GM21723 (cell line): ENCODE measurements around the gene OR6K2.

Experiments used
- ATAC-seq: cut with Tn5 transposase; IDR thresholded peaks from one replicate; pipeline ENCODE4 v1.9.1; 2021; ENCODE audit warnings: mild to moderate bottlenecking, moderate library complexity; ENCODE audit not compliant: unreplicated experiment

The OR6K2 gene

GRCh38 chr1:158686111-158687009 lies 14.1 kb downstream of the OR6K2 start, which contains the start of gene SPTA1:
Gene SPTA1, minus strand, starts transcription at chr1:158686715. Its CDS starts 198 bp downstream, at chr1:158686517.
- ATAC-seq = no peak

DNA sequence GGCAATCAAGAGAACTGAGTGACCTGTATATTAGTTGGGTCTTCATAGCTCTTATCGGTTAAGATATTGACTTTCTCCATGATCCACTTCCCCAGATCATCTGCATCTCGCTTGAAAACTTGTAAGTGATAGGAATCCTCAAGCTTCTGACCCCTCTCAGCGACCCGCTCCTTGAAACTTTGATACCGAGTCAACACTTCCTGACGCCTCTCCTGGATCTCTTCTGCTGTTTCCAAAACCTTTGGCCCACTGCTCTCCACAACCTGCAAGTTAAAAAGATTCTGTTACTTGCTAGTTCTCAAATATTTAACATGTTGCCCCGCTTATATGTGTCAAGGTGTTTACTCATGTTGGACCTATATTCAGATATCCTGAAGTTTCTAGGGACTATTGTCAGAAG lies 15.4 kb downstream of the OR6K2 start:
- no peak for ATAC-seq

- ATAC-seq = no peak
Observed at GRCh38 chr1:158681606-158682005, 18.8 kb downstream of the OR6K2 start.

DNA sequence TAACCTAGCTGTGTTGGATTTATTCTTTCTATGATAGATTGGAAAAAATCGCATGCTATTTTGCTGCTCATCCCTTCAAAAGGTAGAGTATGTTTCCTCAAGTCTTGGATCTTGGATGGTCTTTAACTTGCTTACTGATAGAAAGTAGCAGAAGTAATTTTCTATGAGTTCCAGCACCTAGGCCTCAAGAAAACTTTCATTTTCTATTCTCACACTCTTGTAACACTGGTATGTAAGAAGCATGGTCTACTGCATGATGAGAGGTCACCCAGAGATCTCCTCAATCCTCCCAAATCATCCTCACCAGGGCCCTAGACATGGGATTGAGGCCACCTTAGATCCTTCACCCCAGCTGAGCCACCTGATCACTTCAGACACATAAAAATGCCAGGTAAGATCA lies 21.2 kb downstream of the OR6K2 start:
- no peak for ATAC-seq

DNA sequence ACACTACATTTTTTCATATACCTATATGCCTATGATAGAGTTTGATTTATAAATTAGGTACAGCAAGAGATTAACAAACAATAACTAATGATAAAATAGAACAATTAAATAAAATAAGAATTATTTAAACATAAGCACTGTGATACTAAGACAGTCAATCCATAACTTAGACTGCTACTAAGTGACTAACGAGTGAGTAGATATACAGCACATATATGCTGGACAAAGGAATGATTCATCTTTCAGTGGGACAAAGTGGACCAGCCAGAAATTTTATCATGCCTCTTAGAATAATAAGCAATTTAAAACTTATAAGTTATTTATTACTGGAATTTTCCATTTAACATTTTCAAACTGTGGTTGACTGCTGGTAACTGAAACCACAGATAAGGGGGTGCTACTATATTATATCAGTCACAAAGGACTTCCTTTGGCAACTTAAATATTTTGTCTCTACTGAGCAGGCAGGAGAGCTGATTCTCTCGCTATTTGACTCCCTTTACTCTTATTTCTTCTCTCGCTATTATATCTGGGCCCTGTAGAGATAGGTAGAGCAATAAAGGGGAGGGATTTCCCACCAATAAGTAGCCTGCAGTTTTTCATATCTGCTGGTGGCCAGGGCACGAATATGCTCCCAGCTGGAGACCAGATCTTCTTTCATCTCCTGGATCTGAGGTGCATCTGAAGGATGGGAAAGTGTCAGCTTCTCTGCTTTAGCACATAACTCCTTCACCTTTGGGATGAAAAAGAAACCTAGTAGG lies 24.7 kb downstream of the OR6K2 start:
- ATAC-seq = no peak

DNA sequence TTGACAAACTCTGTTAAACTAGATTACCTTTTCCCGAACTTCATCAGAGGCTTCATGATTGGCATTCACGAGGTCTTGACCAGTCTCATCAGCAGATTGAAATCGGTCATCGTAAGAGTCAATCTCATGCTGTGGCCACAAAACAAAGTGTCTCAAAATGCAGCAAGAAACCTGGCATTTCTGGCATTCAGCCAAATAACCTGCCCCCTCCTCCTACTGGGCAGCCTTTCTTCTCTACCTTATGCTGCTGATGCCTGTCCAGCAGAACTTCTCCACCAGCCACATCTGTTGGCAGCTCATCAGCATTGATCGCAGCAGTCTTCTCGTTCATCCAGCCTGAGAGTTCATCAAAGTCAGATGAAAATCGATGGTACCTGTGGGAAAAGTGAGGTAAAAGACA lies 26.1 kb downstream of the OR6K2 start:
- ATAC-seq = no peak

GRCh38 chr1:158666037-158666436 lies 34.4 kb downstream of the OR6K2 start:
- ATAC-seq = no peak

DNA sequence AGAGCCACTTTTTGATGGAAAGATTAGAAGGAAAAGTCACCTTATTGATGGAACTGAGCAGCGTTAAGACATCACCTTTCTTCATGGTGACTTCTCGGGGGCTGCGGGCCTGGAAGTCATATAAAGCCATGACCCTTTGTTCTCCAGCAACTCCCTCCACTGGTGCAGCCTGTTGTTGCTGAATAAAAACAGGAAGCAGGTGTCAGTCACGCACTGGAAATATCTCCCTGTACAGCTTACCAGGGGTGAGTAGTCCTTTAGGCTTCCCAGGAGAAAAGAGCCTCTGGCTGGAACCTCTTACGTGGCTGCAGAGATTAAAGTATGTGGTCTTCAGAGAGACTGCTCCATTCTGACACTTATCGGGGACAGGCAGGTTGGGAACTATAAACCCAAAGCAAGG lies 45.9 kb downstream of the OR6K2 start:
- no peak for ATAC-seq

GRCh38 chr1:158654086-158654485 lies 46.4 kb downstream of the OR6K2 start:
- no peak for ATAC-seq

DNA sequence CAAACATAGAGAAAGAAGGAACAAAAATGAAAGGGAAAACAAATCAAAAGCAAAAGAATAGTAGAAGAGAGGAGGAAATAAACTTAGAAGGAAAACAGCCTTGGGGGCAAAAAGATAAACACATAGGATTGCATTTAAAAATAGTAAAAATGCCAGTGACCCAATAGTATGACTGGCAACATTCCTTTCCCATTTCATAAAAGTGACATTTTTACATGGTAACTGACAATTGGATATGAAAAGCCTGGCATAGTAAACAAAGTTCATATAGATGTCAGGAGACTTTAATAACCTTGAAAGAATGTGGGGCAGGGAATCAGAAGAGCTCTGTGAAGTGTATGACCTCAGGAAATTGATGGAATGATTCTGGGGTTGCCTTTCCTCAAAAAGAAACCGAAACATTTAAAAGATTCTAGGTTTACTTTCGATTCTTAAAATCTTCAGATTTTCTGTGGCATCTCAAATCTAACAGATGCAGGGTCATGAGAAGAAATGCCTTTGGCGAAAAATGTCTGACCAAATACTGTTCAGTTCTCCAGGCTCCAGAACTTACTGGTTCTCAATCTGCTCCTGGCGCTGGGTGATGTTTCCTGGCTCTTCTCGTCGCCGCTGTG lies 47.6 kb downstream of the OR6K2 start:
- ATAC-seq = no peak
